ENCODE measurements around the gene PLB1. TPM values are rescaled to one million over a fixed set of nuclear protein-coding genes. Genes with fewer than 3 reads are reported as not detected.

The PLB1 gene
- total and polyA plus RNA-seq, 2 experiments from 2014 or later = 0.11 to 0.44 TPM

GRCh38 chr2:28676152-28676835, 180.4 kb downstream of the PLB1 start:
- H3K79me2 ChIP-seq (ENCODE audit: insufficient read depth) = no peaks in the 10 kb centered on the region
- H3K9me3 ChIP-seq (ENCODE audit: low read depth) = no peaks in the 10 kb centered on the region
- DNase-seq = no peak
- H3K9ac ChIP-seq = no peak overlapping the region
- H3K27ac ChIP-seq = no peak overlapping the region
- H3F3A ChIP-seq (ENCODE audit: insufficient read depth) = 0 out of 2 replicates have a peak, but pooled peaks cover 9% of the 10 kb centered on the region
- H4K20me1 ChIP-seq (ENCODE audit: insufficient read depth) = no peaks in the 10 kb centered on the region
- H3K9me2 ChIP-seq (ENCODE audit: insufficient read depth) = no peaks in the 10 kb centered on the region
- no peak overlapping the region for H3K4me3 ChIP-seq
- WGBS, 2 experiments (ENCODE audit: low coverage in 1 of 2, low lambda C conversion rate in 2 of 2, missing lambda C conversion rate in 2 of 2) = 94% methylated on average over 5 of the region's 5 CpGs
- H3K4me1 ChIP-seq (ENCODE audit: insufficient read depth) = peaks cover 6% of the 10 kb centered on the region; the same call in 1 of the 2 replicates
- in situ Hi-C loops (cut with MboI) = no loop called here
- H3K4me2 ChIP-seq (ENCODE audit: unreplicated experiment) = no peak overlapping the region
- H3K27me3 ChIP-seq (replicated peaks; ENCODE audit: insufficient read depth) = no peaks in the 10 kb centered on the region
- no peak overlapping the region for H2AFZ ChIP-seq
- TF ChIP-seq EZH2 (IDR thresholded peaks at IDR 0.05; ENCODE audit: insufficient read depth, poor library complexity, severe bottlenecking) = no peak
- no peak for TF ChIP-seq EZH2phosphoT487 (IDR thresholded peaks at IDR 0.05; ENCODE audit: insufficient read depth, low read depth)
- no peaks in the 10 kb centered on the region for H3K36me3 ChIP-seq (ENCODE audit: low read depth)

- in situ Hi-C loops (cut with MboI) = no loop called here
Measured at GRCh38 chr2:28678175-28678855, 182.5 kb downstream of the PLB1 start.

GRCh38 chr2:28678944-28679343, 183.1 kb downstream of the PLB1 start:
- Histone ChIP-seq H4K20me1 (ENCODE audit: insufficient read depth) (no peaks in the 10 kb centered on the region), H3K9me2 (ENCODE audit: insufficient read depth) (no peaks in the 10 kb centered on the region), H3K4me3 (no peak overlapping the region), H3K9ac (no peak overlapping the region), H3F3A (ENCODE audit: insufficient read depth) (0 out of 2 replicates have a peak, but pooled peaks cover 7% of the 10 kb centered on the region), H3K4me1 (ENCODE audit: insufficient read depth) (peaks cover 11% of the 10 kb centered on the region), H3K79me2 (ENCODE audit: insufficient read depth) (no peaks in the 10 kb centered on the region), H3K9me3 (ENCODE audit: low read depth) (no peaks in the 10 kb centered on the region), H3K27me3 (replicated peaks; ENCODE audit: insufficient read depth) (no peaks in the 10 kb centered on the region), H3K27ac (no peak overlapping the region), H2AFZ (no peak overlapping the region), H3K36me3 (ENCODE audit: low read depth) (no peaks in the 10 kb centered on the region), H3K4me2 (ENCODE audit: unreplicated experiment) (no peak overlapping the region)
- in situ Hi-C loops (cut with MboI) = no loop called here
- TF ChIP-seq EZH2phosphoT487 (IDR thresholded peaks at IDR 0.05; ENCODE audit: insufficient read depth, low read depth) (no peak), EZH2 (IDR thresholded peaks at IDR 0.05; ENCODE audit: insufficient read depth, poor library complexity, severe bottlenecking) (no peak)
- WGBS, 2 experiments (ENCODE audit: low coverage in 1 of 2, low lambda C conversion rate in 2 of 2, missing lambda C conversion rate in 2 of 2) = 81 to 89% methylated on average over 1 of the region's 1 CpG
- no peak for DNase-seq

More at GRCh38 chr2:28678175-28678855, 182.5 kb downstream of the PLB1 start:
- no peak overlapping the region for H2AFZ ChIP-seq
- H3K27me3 ChIP-seq (replicated peaks; ENCODE audit: insufficient read depth) = no peaks in the 10 kb centered on the region
- no peak overlapping the region for H3K4me3 ChIP-seq
- no peak overlapping the region for H3K27ac ChIP-seq
- H3K9me3 ChIP-seq (ENCODE audit: low read depth) = no peaks in the 10 kb centered on the region
- no peaks in the 10 kb centered on the region for H3K36me3 ChIP-seq (ENCODE audit: low read depth)
- no peaks in the 10 kb centered on the region for H4K20me1 ChIP-seq (ENCODE audit: insufficient read depth)
- no peak overlapping the region for H3K9ac ChIP-seq
- DNase-seq = no peak
- peaks cover 7% of the 10 kb centered on the region for H3K4me1 ChIP-seq (ENCODE audit: insufficient read depth)
- H3K79me2 ChIP-seq (ENCODE audit: insufficient read depth) = no peaks in the 10 kb centered on the region
- TF ChIP-seq EZH2phosphoT487 (IDR thresholded peaks at IDR 0.05; ENCODE audit: insufficient read depth, low read depth) = no peak
- no peak for TF ChIP-seq EZH2 (IDR thresholded peaks at IDR 0.05; ENCODE audit: insufficient read depth, poor library complexity, severe bottlenecking)
- H3K4me2 ChIP-seq (ENCODE audit: unreplicated experiment) = no peak overlapping the region
- H3K9me2 ChIP-seq (ENCODE audit: insufficient read depth) = no peaks in the 10 kb centered on the region
- WGBS, 2 experiments (ENCODE audit: low coverage in 1 of 2, low lambda C conversion rate in 2 of 2, missing lambda C conversion rate in 2 of 2) = 88 to 90% methylated on average over 11 of the region's 11 CpGs
- 0 out of 2 replicates have a peak, but pooled peaks cover 9% of the 10 kb centered on the region for H3F3A ChIP-seq (ENCODE audit: insufficient read depth)

GRCh38 chr2:28680657-28681056, 184.8 kb downstream of the PLB1 start:
- no peak overlapping the region for H3K9ac ChIP-seq
- no peaks in the 10 kb centered on the region for H3K9me2 ChIP-seq (ENCODE audit: insufficient read depth)
- 97 to 100% methylated on average over 6 of the region's 6 CpGs for WGBS, 2 experiments (ENCODE audit: low coverage in 1 of 2, low lambda C conversion rate in 2 of 2, missing lambda C conversion rate in 2 of 2)
- H2AFZ ChIP-seq = no peak overlapping the region
- no peaks in the 10 kb centered on the region for H3F3A ChIP-seq (ENCODE audit: insufficient read depth)
- no peak overlapping the region for H3K4me2 ChIP-seq (ENCODE audit: unreplicated experiment)
- H4K20me1 ChIP-seq (ENCODE audit: insufficient read depth) = no peaks in the 10 kb centered on the region
- TF ChIP-seq EZH2 (IDR thresholded peaks at IDR 0.05; ENCODE audit: insufficient read depth, poor library complexity, severe bottlenecking) = no peak
- no peak for TF ChIP-seq EZH2phosphoT487 (IDR thresholded peaks at IDR 0.05; ENCODE audit: insufficient read depth, low read depth)
- peaks cover 5% of the 10 kb centered on the region; the same call in 1 of the 2 replicates for H3K4me1 ChIP-seq (ENCODE audit: insufficient read depth)
- no peak overlapping the region for H3K4me3 ChIP-seq
- H3K36me3 ChIP-seq (ENCODE audit: low read depth) = no peaks in the 10 kb centered on the region
- no peak for DNase-seq
- no peak overlapping the region for H3K27ac ChIP-seq
- H3K79me2 ChIP-seq (ENCODE audit: insufficient read depth) = no peaks in the 10 kb centered on the region
- H3K9me3 ChIP-seq (ENCODE audit: low read depth) = no peaks in the 10 kb centered on the region
- no peaks in the 10 kb centered on the region for H3K27me3 ChIP-seq (replicated peaks; ENCODE audit: insufficient read depth)
- in situ Hi-C loops (cut with MboI) = no loop called here
